ENCODE results near the gene GAB1. TPM values are rescaled to one million over a fixed set of nuclear protein-coding genes. Genes with fewer than 3 reads are reported as not detected.

GAB1 gene
- total and polyA plus RNA-seq, 12 donors: 4.1 to 58.2 (median 29.0) TPM

DNA sequence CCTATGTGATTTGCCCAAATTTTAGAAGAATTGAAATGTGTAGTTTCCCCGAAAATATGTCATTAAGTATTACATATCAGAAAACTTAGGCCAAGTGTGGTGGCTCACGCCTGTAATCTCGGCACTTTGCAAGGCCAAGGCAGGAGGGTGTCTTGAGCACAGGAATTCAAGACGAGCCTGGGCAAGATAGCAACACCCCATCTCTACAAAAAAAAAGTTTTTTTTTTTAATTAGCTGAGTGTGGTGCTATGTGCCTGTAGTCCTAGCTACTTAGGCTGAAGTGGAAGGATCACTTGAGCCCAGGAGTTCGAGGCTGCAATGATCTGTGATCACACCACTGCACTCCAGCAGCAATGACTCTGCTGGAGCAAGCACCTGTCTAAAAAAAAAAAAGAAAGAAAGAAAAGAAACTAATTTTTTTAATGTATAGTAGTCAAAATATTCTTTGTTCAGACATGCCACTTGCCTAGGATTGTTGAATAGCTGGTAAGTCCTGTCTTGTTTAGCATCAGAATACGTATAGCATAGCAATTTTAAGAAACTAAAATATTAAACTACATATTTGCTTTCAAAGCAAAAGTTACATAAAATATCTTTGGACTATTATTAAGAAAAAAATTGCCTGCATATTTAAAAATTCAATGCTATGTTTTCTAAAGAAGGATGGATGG is 40.1 kb upstream of the GAB1 start:
- Histone ChIP-seq H3K4me1 (replicated peaks in 1 of 2) (no peaks in the 10 kb centered on the region), H3K36me3 (replicated peaks in 1 of 2) (no peaks in the 10 kb centered on the region), H3K27ac (no peak overlapping the region), H3K27me3 (no peaks in the 10 kb centered on the region), H3K4me3 (no peak overlapping the region), H3K9me3 (replicated peaks in 1 of 3) (no peaks in the 10 kb centered on the region)
- intact Hi-C loops (cut with DNase I): no loop called here
- 72 to 81% (median 78%) methylated on average over 6 of the region's 6 CpGs for WGBS, 4 donors
- no peak for DNase-seq
- TF ChIP-seq POLR2A (IDR thresholded peaks at IDR 0.05): no peak
- TF ChIP-seq, protein P1, sequence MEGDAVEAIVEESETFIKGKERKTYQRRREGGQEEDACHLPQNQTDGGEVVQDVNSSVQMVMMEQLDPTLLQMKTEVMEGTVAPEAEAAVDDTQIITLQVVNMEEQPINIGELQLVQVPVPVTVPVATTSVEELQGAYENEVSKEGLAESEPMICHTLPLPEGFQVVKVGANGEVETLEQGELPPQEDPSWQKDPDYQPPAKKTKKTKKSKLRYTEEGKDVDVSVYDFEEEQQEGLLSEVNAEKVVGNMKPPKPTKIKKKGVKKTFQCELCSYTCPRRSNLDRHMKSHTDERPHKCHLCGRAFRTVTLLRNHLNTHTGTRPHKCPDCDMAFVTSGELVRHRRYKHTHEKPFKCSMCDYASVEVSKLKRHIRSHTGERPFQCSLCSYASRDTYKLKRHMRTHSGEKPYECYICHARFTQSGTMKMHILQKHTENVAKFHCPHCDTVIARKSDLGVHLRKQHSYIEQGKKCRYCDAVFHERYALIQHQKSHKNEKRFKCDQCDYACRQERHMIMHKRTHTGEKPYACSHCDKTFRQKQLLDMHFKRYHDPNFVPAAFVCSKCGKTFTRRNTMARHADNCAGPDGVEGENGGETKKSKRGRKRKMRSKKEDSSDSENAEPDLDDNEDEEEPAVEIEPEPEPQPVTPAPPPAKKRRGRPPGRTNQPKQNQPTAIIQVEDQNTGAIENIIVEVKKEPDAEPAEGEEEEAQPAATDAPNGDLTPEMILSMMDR (IDR thresholded peaks at IDR 0.05): no peak

DNA sequence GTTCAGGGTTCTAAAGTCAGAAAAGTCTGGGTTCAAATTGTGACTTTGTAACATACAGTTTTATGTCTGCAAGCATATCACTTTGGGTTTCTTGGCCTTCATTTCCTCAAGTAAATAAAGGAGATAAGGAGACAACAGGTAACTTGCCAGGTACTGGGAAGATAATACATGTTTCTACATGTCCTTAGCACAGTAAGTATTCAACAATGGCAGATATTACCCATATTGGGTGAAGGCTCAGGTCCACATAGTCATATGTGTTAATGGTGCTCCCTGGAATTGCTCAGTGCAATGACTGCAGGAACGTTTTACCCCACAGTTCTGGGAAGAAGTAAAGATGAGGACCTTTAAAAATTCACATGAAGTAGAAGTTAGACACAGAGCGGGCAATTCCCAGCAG is 35.8 kb upstream of the GAB1 start:
- Histone ChIP-seq H3K9me3 (replicated peaks in 1 of 3) (no peaks in the 10 kb centered on the region), H3K4me1 (replicated peaks in 1 of 2) (no peaks in the 10 kb centered on the region), H3K4me3 (no peak overlapping the region), H3K36me3 (replicated peaks in 1 of 2) (no peaks in the 10 kb centered on the region), H3K27me3 (no peaks in the 10 kb centered on the region), H3K27ac (no peak overlapping the region)
- no peak for TF ChIP-seq POLR2A (IDR thresholded peaks at IDR 0.05)
- TF ChIP-seq, protein P1 (IDR thresholded peaks at IDR 0.05): no peak
- WGBS, 4 donors: 69 to 82% (median 76%) methylated on average over 2 of the region's 2 CpGs
- intact Hi-C loops (cut with DNase I): no loop called here
- no peak for DNase-seq

DNA sequence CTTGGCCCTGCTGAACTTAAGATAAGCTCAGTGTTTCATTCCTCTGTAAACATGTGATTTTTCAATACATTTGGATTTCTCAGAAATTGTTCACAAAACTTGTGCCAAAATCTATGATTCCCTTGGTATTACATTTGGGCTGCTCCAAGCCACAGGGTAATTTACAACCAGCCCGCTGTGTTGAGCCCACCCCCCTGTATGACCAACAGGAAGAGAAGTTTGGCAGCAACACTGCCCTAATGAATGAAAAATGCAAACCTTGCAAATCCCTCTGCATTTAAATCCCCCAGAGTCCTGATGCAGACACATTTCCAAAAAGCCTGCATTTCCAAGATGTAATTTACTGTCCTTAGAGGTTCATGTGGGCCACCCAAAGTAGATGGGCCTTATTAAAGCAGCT is 34.1 kb upstream of the GAB1 start:
- Histone ChIP-seq H3K4me3 (no peak overlapping the region), H3K9me3 (replicated peaks in 1 of 3) (no peaks in the 10 kb centered on the region), H3K27ac (no peak overlapping the region), H3K27me3 (no peaks in the 10 kb centered on the region), H3K4me1 (replicated peaks in 1 of 2) (no peaks in the 10 kb centered on the region), H3K36me3 (replicated peaks in 1 of 2) (no peaks in the 10 kb centered on the region)
- 31 to 60% (median 41%) methylated on average over 1 of the region's 1 CpG for WGBS, 4 donors
- intact Hi-C loops (cut with DNase I): no loop called here
- DNase-seq: peak in 1 of 7 donors; percentile 17
- TF ChIP-seq POLR2A (IDR thresholded peaks at IDR 0.05): no peak
- TF ChIP-seq, protein P1 (IDR thresholded peaks at IDR 0.05): no peak

DNA sequence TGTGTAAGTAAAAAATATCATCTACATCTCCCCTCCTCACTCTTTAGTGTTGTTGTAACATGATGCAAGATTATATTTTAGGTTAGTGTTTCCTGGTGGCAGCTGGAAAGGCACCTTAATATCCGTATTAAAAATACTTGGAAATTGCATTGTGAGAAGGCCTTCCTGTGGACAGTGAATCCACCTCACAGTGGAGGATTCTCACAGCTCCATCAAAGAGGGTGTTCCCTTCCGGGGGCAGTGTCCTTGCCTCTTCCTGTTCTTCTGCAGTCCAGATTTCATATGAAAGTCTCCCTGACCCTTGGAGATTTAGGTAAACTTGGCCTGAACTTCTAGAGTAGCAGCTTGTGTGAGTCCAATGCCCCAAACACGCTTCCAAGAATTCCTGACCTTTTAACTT is 29.9 kb upstream of the GAB1 start:
- no peak for DNase-seq
- no peak for TF ChIP-seq POLR2A (IDR thresholded peaks at IDR 0.05)
- TF ChIP-seq, protein P1 (IDR thresholded peaks at IDR 0.05): no peak
- H3K9me3 ChIP-seq (replicated peaks in 1 of 3): no peaks in the 10 kb centered on the region
- H3K27ac ChIP-seq: no peak overlapping the region
- intact Hi-C loops (cut with DNase I): no loop called here
- H3K36me3 ChIP-seq (replicated peaks in 1 of 2): no peaks in the 10 kb centered on the region
- no peak overlapping the region for H3K4me3 ChIP-seq
- 78 to 88% (median 83%) methylated on average over 3 of the region's 3 CpGs for WGBS, 4 donors
- H3K27me3 ChIP-seq: no peaks in the 10 kb centered on the region
- H3K4me1 ChIP-seq (replicated peaks in 1 of 2): no peaks in the 10 kb centered on the region
